Measurements from ENCODE around the gene IFITM1.
A peak's percentile ranks its signal among the peaks of the same experiment; 100 is the strongest.
"Not testable (repeated sequence)": the region's sequence is repeated elsewhere in the genome, so short reads cannot be mapped to it uniquely, and the experiment has no call there.

Gene IFITM1

GRCh38 chr11:313787-314553 is at the start of gene IFITM1:
Gene IFITM1 (plus strand): TSS chr11:314040. CDS start chr11:314171, 131 bp downstream.
- no peaks in the 10 kb centered on the region for H3K9me3 ChIP-seq (ENCODE audit: control insufficient read depth in 1 of 2, low read length in 2 of 2)
- peaks cover 0 to 19% of the 10 kb centered on the region in 2 donors for H3K4me1 ChIP-seq (ENCODE audit: control insufficient read depth in 1 of 2, insufficient read depth in 2 of 2, low read length in 2 of 2)
- peak within 1 kb of the TSS; percentile 85 for H3K27ac ChIP-seq (ENCODE audit: low read length)
- peak within 1 kb of the TSS; percentile 69 to 78 for H3K4me3 ChIP-seq (ENCODE audit: low read depth in 1 of 2, low read length in 2 of 2)
- no peaks in the 10 kb centered on the region for H3K36me3 ChIP-seq (ENCODE audit: control insufficient read depth in 1 of 2, insufficient read depth in 2 of 2, low read length in 2 of 2)
- H3K27me3 ChIP-seq (ENCODE audit: low read depth, low read length), result no peaks in the 10 kb centered on the region

DNA sequence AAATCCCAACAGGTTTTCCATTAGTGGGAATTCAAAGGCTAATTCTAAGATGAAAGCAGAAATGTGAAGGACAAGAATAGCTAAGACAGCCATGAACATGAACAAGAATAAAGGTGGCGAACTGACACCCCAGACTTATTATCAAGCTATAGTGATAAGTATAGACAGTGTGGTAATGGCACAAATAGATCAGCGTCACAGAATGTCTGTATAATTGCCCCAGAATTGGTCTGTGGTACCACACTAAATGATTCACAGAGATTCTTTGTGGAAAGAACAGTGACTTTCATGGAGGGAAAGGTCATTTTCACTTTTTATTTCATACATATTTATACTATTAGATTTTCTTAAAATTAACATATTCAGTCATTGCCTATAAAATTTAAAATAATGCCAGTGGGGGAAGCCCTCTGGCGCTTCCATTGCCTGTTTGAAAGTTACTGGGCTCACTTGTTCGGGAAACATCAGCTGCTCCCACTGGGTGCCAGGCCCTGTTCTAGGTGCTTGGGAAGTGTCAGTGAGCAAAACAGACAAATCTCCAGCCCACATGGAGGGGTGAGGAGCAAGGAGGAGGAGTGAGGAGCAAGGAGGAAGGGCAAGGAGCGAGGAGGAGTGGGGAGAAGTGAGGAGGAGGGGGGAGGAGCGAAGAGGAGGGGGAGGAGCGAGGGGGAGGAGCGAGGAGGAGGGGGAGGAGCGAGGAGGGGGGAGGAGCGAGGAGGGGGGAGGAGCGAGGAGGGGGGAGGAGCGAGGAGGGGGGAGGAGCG is 47.0 kb upstream of the IFITM1 start:
- Histone ChIP-seq H3K27ac (ENCODE audit: low read length) (no peak overlapping the region), H3K27me3 (ENCODE audit: low read depth, low read length) (no peaks in the 10 kb centered on the region), H3K36me3 (ENCODE audit: control insufficient read depth in 1 of 2, insufficient read depth in 2 of 2, low read length in 2 of 2) (no peaks in the 10 kb centered on the region), H3K4me1 (ENCODE audit: control insufficient read depth in 1 of 2, insufficient read depth in 2 of 2, low read length in 2 of 2) (peaks cover 0 to 4% of the 10 kb centered on the region in 2 donors), H3K9me3 (ENCODE audit: control insufficient read depth in 1 of 2, low read length in 2 of 2) (no peaks in the 10 kb centered on the region), H3K4me3 (ENCODE audit: low read depth in 1 of 2, low read length in 2 of 2) (no peak overlapping the region)

- H3K27ac ChIP-seq (ENCODE audit: low read length), result peak overlapping the region; percentile 82
- peaks cover 0 to 4% of the 10 kb centered on the region in 2 donors for H3K4me1 ChIP-seq (ENCODE audit: control insufficient read depth in 1 of 2, insufficient read depth in 2 of 2, low read length in 2 of 2)
- H3K27me3 ChIP-seq (ENCODE audit: low read depth, low read length), result no peaks in the 10 kb centered on the region
- H3K9me3 ChIP-seq (ENCODE audit: control insufficient read depth in 1 of 2, low read length in 2 of 2), result no peaks in the 10 kb centered on the region
- peak overlapping the region; percentile 42 to 48 for H3K4me3 ChIP-seq (ENCODE audit: low read depth in 1 of 2, low read length in 2 of 2)
- H3K36me3 ChIP-seq (ENCODE audit: control insufficient read depth in 1 of 2, insufficient read depth in 2 of 2, low read length in 2 of 2), result no peaks in the 10 kb centered on the region
These were observed 46.3 kb upstream of the IFITM1 start for GRCh38 chr11:267491-267994.

- Histone ChIP-seq H3K27ac (ENCODE audit: low read length) (peak overlapping the region; percentile 82), H3K4me3 (ENCODE audit: low read depth in 1 of 2, low read length in 2 of 2) (peak overlapping the region in 1 of 2 donors; percentile 31)
- not testable (repeated sequence) for H3K27me3 ChIP-seq (ENCODE audit: low read depth, low read length); H3K4me1 ChIP-seq (ENCODE audit: control insufficient read depth in 1 of 2, insufficient read depth in 2 of 2, low read length in 2 of 2); H3K9me3 ChIP-seq (ENCODE audit: control insufficient read depth in 1 of 2, low read length in 2 of 2); H3K36me3 ChIP-seq (ENCODE audit: control insufficient read depth in 1 of 2, insufficient read depth in 2 of 2, low read length in 2 of 2)
These were observed 45.1 kb upstream of the IFITM1 start for GRCh38 chr11:268716-269145.

GRCh38 chr11:269146-269890 is 44.5 kb upstream of the IFITM1 start:
- Histone ChIP-seq H3K4me1 (ENCODE audit: control insufficient read depth in 1 of 2, insufficient read depth in 2 of 2, low read length in 2 of 2) (peaks cover 0 to 4% of the 10 kb centered on the region in 2 donors), H3K27ac (ENCODE audit: low read length) (peak overlapping the region; percentile 82), H3K36me3 (ENCODE audit: control insufficient read depth in 1 of 2, insufficient read depth in 2 of 2, low read length in 2 of 2) (no peaks in the 10 kb centered on the region), H3K27me3 (ENCODE audit: low read depth, low read length) (no peaks in the 10 kb centered on the region), H3K4me3 (ENCODE audit: low read depth in 1 of 2, low read length in 2 of 2) (peak overlapping the region in 1 of 2 donors; percentile 31), H3K9me3 (ENCODE audit: control insufficient read depth in 1 of 2, low read length in 2 of 2) (no peaks in the 10 kb centered on the region)

DNA sequence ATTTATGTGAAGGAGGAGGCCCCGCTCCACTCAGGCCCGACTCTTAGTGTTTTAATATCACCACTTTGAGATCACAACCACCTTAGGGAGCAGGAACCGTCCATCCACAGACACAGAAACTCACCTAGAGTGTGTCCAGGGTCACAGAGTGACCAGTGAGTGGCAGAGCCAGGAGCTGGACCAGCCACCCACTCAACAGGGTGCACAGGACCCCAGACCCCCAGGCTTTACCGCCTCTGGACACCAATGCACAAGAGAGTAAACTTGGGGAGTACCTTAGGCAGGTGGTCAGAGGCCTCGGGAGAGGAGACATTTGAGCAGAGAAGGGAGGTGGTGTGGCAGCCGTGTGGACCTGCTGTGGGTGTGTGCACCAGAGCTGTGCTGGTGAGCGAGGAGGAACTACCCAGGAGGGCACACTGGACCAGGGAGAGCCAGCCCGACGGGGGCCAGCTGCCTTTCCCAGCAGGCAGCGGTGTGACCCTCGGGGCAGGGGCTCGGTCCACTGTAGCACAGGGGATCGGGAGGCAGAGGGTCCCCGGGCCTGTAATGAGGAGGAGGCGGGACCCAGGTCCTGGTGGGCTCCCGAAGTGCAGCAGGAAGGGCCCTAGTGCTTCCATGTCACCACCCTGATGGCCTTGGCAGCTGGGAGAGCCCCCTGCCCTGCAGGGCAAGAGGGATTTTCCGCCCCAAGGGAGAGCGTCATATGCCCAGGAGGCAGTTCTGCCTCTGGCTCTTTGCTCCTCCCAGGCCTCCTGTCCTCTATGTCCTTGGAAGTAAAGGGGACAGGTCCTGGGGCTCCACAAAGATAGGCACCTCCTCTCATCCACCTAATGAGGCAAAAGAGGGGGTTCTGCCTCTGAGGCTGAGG is 43.2 kb upstream of the IFITM1 start:
- Histone ChIP-seq H3K27me3 (ENCODE audit: low read depth, low read length) (no peaks in the 10 kb centered on the region), H3K4me3 (ENCODE audit: low read depth in 1 of 2, low read length in 2 of 2) (no peak overlapping the region), H3K9me3 (ENCODE audit: control insufficient read depth in 1 of 2, low read length in 2 of 2) (no peaks in the 10 kb centered on the region), H3K27ac (ENCODE audit: low read length) (peak overlapping the region; percentile 75), H3K4me1 (ENCODE audit: control insufficient read depth in 1 of 2, insufficient read depth in 2 of 2, low read length in 2 of 2) (peaks cover 0 to 4% of the 10 kb centered on the region in 2 donors), H3K36me3 (ENCODE audit: control insufficient read depth in 1 of 2, insufficient read depth in 2 of 2, low read length in 2 of 2) (no peaks in the 10 kb centered on the region)

- H3K4me3 ChIP-seq (ENCODE audit: low read depth in 1 of 2, low read length in 2 of 2), result no peak overlapping the region
- H3K9me3 ChIP-seq (ENCODE audit: control insufficient read depth in 1 of 2, low read length in 2 of 2), result peaks cover 0 to 4% of the 10 kb centered on the region in 2 donors
- peaks cover 0 to 4% of the 10 kb centered on the region in 2 donors for H3K4me1 ChIP-seq (ENCODE audit: control insufficient read depth in 1 of 2, insufficient read depth in 2 of 2, low read length in 2 of 2)
- peak overlapping the region; percentile 75 for H3K27ac ChIP-seq (ENCODE audit: low read length)
- H3K27me3 ChIP-seq (ENCODE audit: low read depth, low read length), result no peaks in the 10 kb centered on the region
- no peaks in the 10 kb centered on the region for H3K36me3 ChIP-seq (ENCODE audit: control insufficient read depth in 1 of 2, insufficient read depth in 2 of 2, low read length in 2 of 2)
These were observed 42.5 kb upstream of the IFITM1 start for GRCh38 chr11:271319-271715.

DNA sequence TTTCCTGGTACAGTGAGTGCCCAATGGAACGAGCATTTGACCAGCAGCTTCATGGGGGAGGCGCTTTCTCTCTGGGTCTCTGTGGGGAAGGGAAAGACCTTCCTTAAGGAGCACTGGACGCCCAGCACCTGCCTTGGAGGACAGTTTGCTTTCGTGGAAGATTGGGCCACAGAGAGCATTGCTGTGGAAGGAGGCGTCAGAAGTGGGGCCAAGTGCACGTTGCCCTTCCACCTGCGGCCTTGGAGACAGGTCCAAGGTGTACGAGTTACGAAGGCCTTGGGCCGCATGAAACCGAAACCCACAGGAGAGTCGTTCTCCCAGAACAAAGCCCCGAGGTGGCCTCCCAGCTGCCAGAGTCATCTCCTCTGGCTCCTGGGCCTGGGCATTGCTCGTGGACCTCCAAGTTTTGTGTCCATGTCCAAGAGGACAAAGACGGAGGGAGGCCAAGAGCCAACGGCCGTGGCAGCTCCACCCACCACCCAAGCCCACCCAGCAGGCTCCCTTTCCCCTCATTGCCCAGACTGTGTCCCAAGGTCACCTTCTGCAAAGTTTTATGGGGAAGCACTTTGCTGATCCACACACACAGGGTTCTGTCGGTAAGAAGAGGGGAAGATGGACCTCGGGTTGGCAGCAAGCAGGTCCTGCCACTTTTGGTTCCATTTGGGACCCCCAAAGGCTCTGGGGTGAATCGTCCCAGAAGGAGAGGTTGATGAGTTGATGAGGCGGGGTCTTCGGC is 41.5 kb upstream of the IFITM1 start:
- H3K4me3 ChIP-seq (ENCODE audit: low read depth in 1 of 2, low read length in 2 of 2), result no peak overlapping the region

GRCh38 chr11:272931-273198 is 41.0 kb upstream of the IFITM1 start:
- Histone ChIP-seq H3K4me3 (ENCODE audit: low read depth in 1 of 2, low read length in 2 of 2) (no peak overlapping the region), H3K4me1 (ENCODE audit: control insufficient read depth in 1 of 2, insufficient read depth in 2 of 2, low read length in 2 of 2) (peaks cover 0 to under 1% of the 10 kb centered on the region in 2 donors), H3K27me3 (ENCODE audit: low read depth, low read length) (no peaks in the 10 kb centered on the region), H3K27ac (ENCODE audit: low read length) (peak overlapping the region; percentile 86), H3K9me3 (ENCODE audit: control insufficient read depth in 1 of 2, low read length in 2 of 2) (peaks cover 0 to 5% of the 10 kb centered on the region in 2 donors), H3K36me3 (ENCODE audit: control insufficient read depth in 1 of 2, insufficient read depth in 2 of 2, low read length in 2 of 2) (no peaks in the 10 kb centered on the region)

More for the DNA sequence above, 41.5 kb upstream of the IFITM1 start:
- Histone ChIP-seq H3K36me3 (ENCODE audit: control insufficient read depth in 1 of 2, insufficient read depth in 2 of 2, low read length in 2 of 2) (no peaks in the 10 kb centered on the region), H3K4me1 (ENCODE audit: control insufficient read depth in 1 of 2, insufficient read depth in 2 of 2, low read length in 2 of 2) (peaks cover 0 to 4% of the 10 kb centered on the region in 2 donors), H3K27ac (ENCODE audit: low read length) (peak overlapping the region; percentile 86), H3K9me3 (ENCODE audit: control insufficient read depth in 1 of 2, low read length in 2 of 2) (peaks cover 0 to 5% of the 10 kb centered on the region in 2 donors), H3K27me3 (ENCODE audit: low read depth, low read length) (no peaks in the 10 kb centered on the region)

- Histone ChIP-seq H3K4me1 (ENCODE audit: control insufficient read depth in 1 of 2, insufficient read depth in 2 of 2, low read length in 2 of 2) (peaks cover 0 to 27% of the 10 kb centered on the region in 2 donors), H3K27ac (ENCODE audit: low read length) (no peak overlapping the region), H3K9me3 (ENCODE audit: control insufficient read depth in 1 of 2, low read length in 2 of 2) (peaks cover 0 to 5% of the 10 kb centered on the region in 2 donors), H3K27me3 (ENCODE audit: low read depth, low read length) (peaks cover 24% of the 10 kb centered on the region), H3K36me3 (ENCODE audit: control insufficient read depth in 1 of 2, insufficient read depth in 2 of 2, low read length in 2 of 2) (no peaks in the 10 kb centered on the region), H3K4me3 (ENCODE audit: low read depth in 1 of 2, low read length in 2 of 2) (no peak overlapping the region)
These were observed 37.6 kb upstream of the IFITM1 start for GRCh38 chr11:276219-276618.

All from muscle layer of duodenum (tissue), 2 donors.